SK-N-SH treated with all-trans-retinoic acid at 6 μM for 48 hours (cell line): ENCODE measurements around the gene MAPK4.

Experiments
- ATAC-seq: fragments of 200-7000 bp; cut with Tn5 transposase; 3 replicates; pipeline ENCODE4 v1.9.1; 2020; ENCODE audit warnings: mild to moderate bottlenecking, moderate library complexity
- ARNTL ChIP-seq: fragments of 450-650 bp; formaldehyde crosslinking; IDR thresholded peaks from 2 replicates; pipeline ENCODE4 v1.5.0; 2020; ENCODE audit warnings: low read depth, mild to moderate bottlenecking, moderate library complexity, borderline replicate concordance
- BACH2 ChIP-seq: fragments of 250-450 bp; sonication (Bioruptor Pico); IDR thresholded peaks from 2 replicates; pipeline ENCODE4 v1.9.0; 2021; ENCODE audit warnings: mild to moderate bottlenecking, borderline replicate concordance
- CSDC2 ChIP-seq: fragments of 250-450 bp; sonication (Bioruptor Pico); IDR thresholded peaks from 2 replicates; pipeline ENCODE4 v1.5.0; 2020; ENCODE audit warnings: mild to moderate bottlenecking, moderate library complexity
- CSRNP3 ChIP-seq: fragments of 250-450 bp; sonication (Bioruptor Pico); IDR thresholded peaks from 2 replicates; pipeline ENCODE4 v1.5.1; 2021; ENCODE audit warnings: mild to moderate bottlenecking, moderate library complexity
- GLIS3 ChIP-seq: fragments of 250-450 bp; sonication (Bioruptor Pico); IDR thresholded peaks from 2 replicates; pipeline ENCODE4 v1.5.0; 2020; ENCODE audit warnings: mild to moderate bottlenecking, moderate library complexity
- ISL1 ChIP-seq: fragments of 250-450 bp; sonication (Bioruptor Pico); IDR thresholded peaks from 2 replicates; pipeline ENCODE4 v2.1.2; 2022; ENCODE audit warnings: mild to moderate bottlenecking, moderate library complexity
- OSR1 ChIP-seq: fragments of 250-450 bp; sonication (Bioruptor Pico); IDR thresholded peaks from 2 replicates; pipeline ENCODE4 v1.8.0; 2022; ENCODE audit warnings: moderate library complexity, mild to moderate bottlenecking, inconsistent platforms
- POU6F1 ChIP-seq: fragments of 250-450 bp; sonication (Bioruptor Pico); IDR thresholded peaks from 2 replicates; pipeline ENCODE4 v1.8.0; 2021; ENCODE audit warnings: low read depth, mild to moderate bottlenecking, moderate library complexity, borderline replicate concordance
- PPARA ChIP-seq: fragments of 250-450 bp; sonication (Bioruptor Pico); IDR thresholded peaks from 2 replicates; pipeline ENCODE4 v1.5.0; 2020; ENCODE audit warnings: mild to moderate bottlenecking, borderline replicate concordance
- RARB ChIP-seq: fragments of 250-450 bp; sonication (Bioruptor Pico); IDR thresholded peaks from 2 replicates; pipeline ENCODE4 v1.8.0; 2021; ENCODE audit warnings: mild to moderate bottlenecking, moderate library complexity
- SNAI2 ChIP-seq: fragments of 250-450 bp; sonication (Bioruptor Pico); IDR thresholded peaks from 2 replicates; pipeline ENCODE4 v1.5.0; 2020; ENCODE audit warnings: mild to moderate bottlenecking, moderate library complexity
- TCF4 ChIP-seq: fragments of 250-450 bp; sonication (Bioruptor Pico); IDR thresholded peaks from 2 replicates; pipeline ENCODE4 v1.8.0; 2021; ENCODE audit warnings: mild to moderate bottlenecking, moderate library complexity, borderline replicate concordance
- TOX ChIP-seq: fragments of 250-450 bp; sonication (Bioruptor Pico); IDR thresholded peaks from 2 replicates; pipeline ENCODE4 v1.8.0; 2021; ENCODE audit warnings: mild to moderate bottlenecking, moderate library complexity, borderline replicate concordance
- ZC3H10 ChIP-seq: fragments of 250-450 bp; sonication (Bioruptor Pico); IDR thresholded peaks from 2 replicates; pipeline ENCODE4 v1.5.1; 2021; ENCODE audit warnings: mild to moderate bottlenecking, moderate library complexity
- ZFP3 ChIP-seq: fragments of 250-450 bp; sonication (Bioruptor Pico); IDR thresholded peaks from 2 replicates; pipeline ENCODE4 v1.5.0; 2020; ENCODE audit warnings: mild to moderate bottlenecking, moderate library complexity
- ZFP30 ChIP-seq: fragments of 450-650 bp; formaldehyde crosslinking; IDR thresholded peaks from 2 replicates; pipeline ENCODE4 v1.5.0; 2022; ENCODE audit warnings: mild to moderate bottlenecking, moderate library complexity
- ZNF70 ChIP-seq: fragments of 450-650 bp; formaldehyde crosslinking; IDR thresholded peaks from 2 replicates; pipeline ENCODE4 v1.5.0; 2020; ENCODE audit warnings: mild to moderate bottlenecking, moderate library complexity
- ZNF8 ChIP-seq: fragments of 450-650 bp; formaldehyde crosslinking; IDR thresholded peaks from 2 replicates; pipeline ENCODE4 v1.5.0; 2020; ENCODE audit warnings: mild to moderate bottlenecking, moderate library complexity
- TF ChIP-seq, protein P1 (sequence below): fragments of 250-450 bp; sonication (Bioruptor Pico); IDR thresholded peaks from 2 replicates; pipeline ENCODE4 v1.5.0; 2020; ENCODE audit warnings: mild to moderate bottlenecking, moderate library complexity
- TF ChIP-seq, protein P2 (sequence below): fragments of 250-450 bp; sonication (Bioruptor Pico); IDR thresholded peaks from 2 replicates; pipeline ENCODE4 v1.5.1; 2020; ENCODE audit warnings: low read depth, mild to moderate bottlenecking, moderate library complexity

Gene MAPK4

GRCh38 chr18:50724751-50725151 is 164.9 kb downstream of the MAPK4 start (continued):
- TF ChIP-seq, protein P1, sequence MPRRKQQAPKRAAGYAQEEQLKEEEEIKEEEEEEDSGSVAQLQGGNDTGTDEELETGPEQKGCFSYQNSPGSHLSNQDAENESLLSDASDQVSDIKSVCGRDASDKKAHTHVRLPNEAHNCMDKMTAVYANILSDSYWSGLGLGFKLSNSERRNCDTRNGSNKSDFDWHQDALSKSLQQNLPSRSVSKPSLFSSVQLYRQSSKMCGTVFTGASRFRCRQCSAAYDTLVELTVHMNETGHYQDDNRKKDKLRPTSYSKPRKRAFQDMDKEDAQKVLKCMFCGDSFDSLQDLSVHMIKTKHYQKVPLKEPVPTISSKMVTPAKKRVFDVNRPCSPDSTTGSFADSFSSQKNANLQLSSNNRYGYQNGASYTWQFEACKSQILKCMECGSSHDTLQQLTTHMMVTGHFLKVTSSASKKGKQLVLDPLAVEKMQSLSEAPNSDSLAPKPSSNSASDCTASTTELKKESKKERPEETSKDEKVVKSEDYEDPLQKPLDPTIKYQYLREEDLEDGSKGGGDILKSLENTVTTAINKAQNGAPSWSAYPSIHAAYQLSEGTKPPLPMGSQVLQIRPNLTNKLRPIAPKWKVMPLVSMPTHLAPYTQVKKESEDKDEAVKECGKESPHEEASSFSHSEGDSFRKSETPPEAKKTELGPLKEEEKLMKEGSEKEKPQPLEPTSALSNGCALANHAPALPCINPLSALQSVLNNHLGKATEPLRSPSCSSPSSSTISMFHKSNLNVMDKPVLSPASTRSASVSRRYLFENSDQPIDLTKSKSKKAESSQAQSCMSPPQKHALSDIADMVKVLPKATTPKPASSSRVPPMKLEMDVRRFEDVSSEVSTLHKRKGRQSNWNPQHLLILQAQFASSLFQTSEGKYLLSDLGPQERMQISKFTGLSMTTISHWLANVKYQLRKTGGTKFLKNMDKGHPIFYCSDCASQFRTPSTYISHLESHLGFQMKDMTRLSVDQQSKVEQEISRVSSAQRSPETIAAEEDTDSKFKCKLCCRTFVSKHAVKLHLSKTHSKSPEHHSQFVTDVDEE (CRISPR knock-in tag) = no peak
- TF ChIP-seq TOX (CRISPR knock-in tag) (no peak), ZNF8 (CRISPR knock-in tag) (no peak), ZFP3 (no peak), ZNF70 (CRISPR knock-in tag) (no peak), SNAI2 (CRISPR knock-in tag) (no peak), ZC3H10 (CRISPR knock-in tag) (no peak)
- TF ChIP-seq, all 23 proteins: peak for 0

GRCh38 chr18:50726960-50727589 is 167.2 kb downstream of the MAPK4 start:
- ATAC-seq = no peak
- TF ChIP-seq ZNF8 (CRISPR knock-in tag) (no peak), RARB (CRISPR knock-in tag) (no peak), ZC3H10 (CRISPR knock-in tag) (no peak), BACH2 (CRISPR knock-in tag) (no peak), CSDC2 (CRISPR knock-in tag) (no peak), GLIS3 (CRISPR knock-in tag) (no peak), TOX (CRISPR knock-in tag) (no peak), ARNTL (CRISPR knock-in tag) (no peak), ISL1 (CRISPR knock-in tag) (no peak), OSR1 (CRISPR knock-in tag) (no peak), POU6F1 (no peak), ZFP3 (no peak), TCF4 (CRISPR knock-in tag) (no peak), ZFP30 (CRISPR knock-in tag) (no peak), ZNF70 (CRISPR knock-in tag) (no peak), CSRNP3 (CRISPR knock-in tag) (no peak), SNAI2 (CRISPR knock-in tag) (no peak), PPARA (no peak)
- TF ChIP-seq, protein P2, sequence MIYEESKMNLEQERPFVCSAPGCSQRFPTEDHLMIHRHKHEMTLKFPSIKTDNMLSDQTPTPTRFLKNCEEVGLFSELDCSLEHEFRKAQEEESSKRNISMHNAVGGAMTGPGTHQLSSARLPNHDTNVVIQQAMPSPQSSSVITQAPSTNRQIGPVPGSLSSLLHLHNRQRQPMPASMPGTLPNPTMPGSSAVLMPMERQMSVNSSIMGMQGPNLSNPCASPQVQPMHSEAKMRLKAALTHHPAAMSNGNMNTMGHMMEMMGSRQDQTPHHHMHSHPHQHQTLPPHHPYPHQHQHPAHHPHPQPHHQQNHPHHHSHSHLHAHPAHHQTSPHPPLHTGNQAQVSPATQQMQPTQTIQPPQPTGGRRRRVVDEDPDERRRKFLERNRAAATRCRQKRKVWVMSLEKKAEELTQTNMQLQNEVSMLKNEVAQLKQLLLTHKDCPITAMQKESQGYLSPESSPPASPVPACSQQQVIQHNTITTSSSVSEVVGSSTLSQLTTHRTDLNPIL (CRISPR knock-in tag) = no peak
- TF ChIP-seq, protein P1 (CRISPR knock-in tag) = no peak
